ENCODE measurements around the gene SPANXD. TPM values are rescaled to one million over a fixed set of nuclear protein-coding genes. Genes with fewer than 3 reads are reported as not detected.

Gene SPANXD
- total and polyA plus RNA-seq, 10 of the 15 experiments (the other 5 are each of a cell fraction or from before 2014, with no cell fraction given): not detected

GRCh38 chrX:141736656-141737055 is 38.1 kb upstream of the SPANXD start:
- Histone ChIP-seq H3K4me1 (ENCODE audit: control insufficient read depth, insufficient read depth, low read length) (no peaks in the 10 kb centered on the region), H4K20me1 (ENCODE audit: control insufficient read depth, insufficient read depth) (no peaks in the 10 kb centered on the region), H3K27ac (ENCODE audit: control insufficient read depth, insufficient read depth) (no peak overlapping the region), H2AFZ (ENCODE audit: control insufficient read depth, low read depth, low read length) (no peak overlapping the region), H3K4me2 (ENCODE audit: control insufficient read depth, insufficient read depth) (no peak overlapping the region), H3K79me2 (ENCODE audit: control insufficient read depth, insufficient read depth, low read length) (no peaks in the 10 kb centered on the region), H3K9ac (ENCODE audit: control insufficient read depth, insufficient read depth, low read length) (no peak overlapping the region), H3K4me3 (no peak overlapping the region), H3K36me3 (ENCODE audit: control insufficient read depth in 2 of 2, insufficient read depth in 2 of 2, low read length in 1 of 2) (no peaks in the 10 kb centered on the region), H3K9me3 (replicated peaks; ENCODE audit: control insufficient read depth, insufficient read depth, low read length) (no peaks in the 10 kb centered on the region), H3K27me3 (replicated peaks in 1 of 2; ENCODE audit: control insufficient read depth in 2 of 2, insufficient read depth in 2 of 2, low read length in 1 of 2) (no peaks in the 10 kb centered on the region)
- DNase-seq (ENCODE audit: low read depth, low spot score): no peak
- in situ Hi-C loops (cut with MboI): no loop called here
- intact Hi-C loops (cut with micrococcal nuclease; ENCODE audit: unreplicated experiment): no loop called here
- 2% methylated on average over 3 of the region's 3 CpGs for WGBS (ENCODE audit: insufficient coverage, insufficient replicate concordance, low lambda C conversion rate, missing lambda C conversion rate)
- SMC1A ChIA-PET (ENCODE audit: uncharacterized antibody, unreplicated experiment): no interaction called here
- ATAC-seq: no peak
- no TSS peak for BruUV-seq (replicated peaks)
- CTCF ChIA-PET: no interaction called here
- no peak for FAIRE-seq
- no peak for TF ChIP-seq NBN (IDR thresholded peaks at IDR 0.05)
- TF ChIP-seq RELA (IDR thresholded peaks at IDR 0.05; ENCODE audit: borderline replicate concordance, partially characterized antibody): no peak
- no peak for TF ChIP-seq HSF1 (IDR thresholded peaks at IDR 0.05; ENCODE audit: low read depth, low read length)
- TF ChIP-seq, protein P1, sequence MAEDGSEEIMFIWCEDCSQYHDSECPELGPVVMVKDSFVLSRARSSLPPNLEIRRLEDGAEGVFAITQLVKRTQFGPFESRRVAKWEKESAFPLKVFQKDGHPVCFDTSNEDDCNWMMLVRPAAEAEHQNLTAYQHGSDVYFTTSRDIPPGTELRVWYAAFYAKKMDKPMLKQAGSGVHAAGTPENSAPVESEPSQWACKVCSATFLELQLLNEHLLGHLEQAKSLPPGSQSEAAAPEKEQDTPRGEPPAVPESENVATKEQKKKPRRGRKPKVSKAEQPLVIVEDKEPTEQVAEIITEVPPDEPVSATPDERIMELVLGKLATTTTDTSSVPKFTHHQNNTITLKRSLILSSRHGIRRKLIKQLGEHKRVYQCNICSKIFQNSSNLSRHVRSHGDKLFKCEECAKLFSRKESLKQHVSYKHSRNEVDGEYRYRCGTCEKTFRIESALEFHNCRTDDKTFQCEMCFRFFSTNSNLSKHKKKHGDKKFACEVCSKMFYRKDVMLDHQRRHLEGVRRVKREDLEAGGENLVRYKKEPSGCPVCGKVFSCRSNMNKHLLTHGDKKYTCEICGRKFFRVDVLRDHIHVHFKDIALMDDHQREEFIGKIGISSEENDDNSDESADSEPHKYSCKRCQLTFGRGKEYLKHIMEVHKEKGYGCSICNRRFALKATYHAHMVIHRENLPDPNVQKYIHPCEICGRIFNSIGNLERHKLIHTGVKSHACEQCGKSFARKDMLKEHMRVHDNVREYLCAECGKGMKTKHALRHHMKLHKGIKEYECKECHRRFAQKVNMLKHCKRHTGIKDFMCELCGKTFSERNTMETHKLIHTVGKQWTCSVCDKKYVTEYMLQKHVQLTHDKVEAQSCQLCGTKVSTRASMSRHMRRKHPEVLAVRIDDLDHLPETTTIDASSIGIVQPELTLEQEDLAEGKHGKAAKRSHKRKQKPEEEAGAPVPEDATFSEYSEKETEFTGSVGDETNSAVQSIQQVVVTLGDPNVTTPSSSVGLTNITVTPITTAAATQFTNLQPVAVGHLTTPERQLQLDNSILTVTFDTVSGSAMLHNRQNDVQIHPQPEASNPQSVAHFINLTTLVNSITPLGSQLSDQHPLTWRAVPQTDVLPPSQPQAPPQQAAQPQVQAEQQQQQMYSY (CRISPR knock-in tag; IDR thresholded peaks at IDR 0.05): no peak
- POLR2A ChIA-PET: no interaction called here
- RAD21 ChIA-PET (ENCODE audit: unreplicated experiment): no interaction called here

Data from GM12878 (cell line).